CD4-positive, alpha-beta memory T cell (primary cell): ENCODE data around the gene MGAT1. TPM values are rescaled to one million over a fixed set of nuclear protein-coding genes. Genes with fewer than 3 reads are reported as not detected.
"Not testable (repeated sequence)": the region's sequence is repeated elsewhere in the genome, so short reads cannot be mapped to it uniquely, and the experiment has no call there.

ENCODE experiments used
- CTCF ChIA-PET: fragments of 350-600 bp; sonication (Branson Sonifier 250); formaldehyde crosslinking; loops from one replicate; lab custom pipeline; 2021; ENCODE audit warnings: inconsistent platforms; ENCODE audit not compliant: partially characterized antibody; lab: Charles Lee
- POLR2A ChIA-PET: fragments of 350-600 bp; sonication (Branson Sonifier 250); formaldehyde crosslinking; loops from one replicate; lab custom pipeline; 2021; ENCODE audit not compliant: partially characterized antibody; lab: Charles Lee
- DNase-seq, 5 donors: peaks; one replicate each; pipeline versions ENCODE4 v3.0.0 to v3.0.0-alpha.2; 2020 to 2022; ENCODE audit warnings: mixed read lengths in 1 of 5
- H3K27ac ChIP-seq: one replicate; pipeline ENCODE4 v1.7.0; 2013; ENCODE audit warnings: low read depth, low read length
- H3K27me3 ChIP-seq: 2 replicates; pipeline ENCODE4 v1.7.0; 2013; ENCODE audit warnings: mild to moderate bottlenecking, low read length, moderate library complexity; ENCODE audit not compliant: insufficient read depth
- H3K36me3 ChIP-seq: 2 replicates; pipeline ENCODE4 v1.7.0; 2013; ENCODE audit warnings: mild to moderate bottlenecking, low read length, moderate library complexity; ENCODE audit not compliant: insufficient read depth
- H3K4me1 ChIP-seq: 2 replicates; pipeline ENCODE4 v1.7.0; 2013; ENCODE audit warnings: mild to moderate bottlenecking, low read length, moderate library complexity; ENCODE audit not compliant: insufficient read depth
- H3K4me3 ChIP-seq, 2 donors: one replicate each; pipeline ENCODE4 v1.7.0; 2013; ENCODE audit warnings: low read length in 2 of 2, mild to moderate bottlenecking in 1 of 2
- H3K9me3 ChIP-seq, 2 donors: one replicate each; pipeline ENCODE4 v1.7.0; 2013; ENCODE audit warnings: low read length in 2 of 2, control low read depth in 1 of 2; ENCODE audit not compliant: control insufficient read depth in 1 of 2
- H3K27ac Mint-ChIP-seq, 7 donors: one replicate each; pipeline ENCODE4 v1.8.0; 2020 to 2021; ENCODE audit warnings: mixed read lengths in 7 of 7, mild to moderate bottlenecking in 6 of 7, inconsistent platforms in 3 of 7, moderate library complexity in 3 of 7
- H3K27me3 Mint-ChIP-seq, 2 donors: one replicate each; pipeline ENCODE4 v1.8.0; 2020 to 2021; ENCODE audit warnings: mixed read lengths in 2 of 2
- H3K36me3 Mint-ChIP-seq, 2 donors: one replicate each; pipeline ENCODE4 v1.8.0; 2020 to 2021; ENCODE audit warnings: mixed read lengths in 2 of 2, inconsistent platforms in 1 of 2, mild to moderate bottlenecking in 1 of 2
- H3K4me1 Mint-ChIP-seq, 4 donors: one replicate each; pipeline ENCODE4 v1.8.0; 2020 to 2021; ENCODE audit warnings: mixed read lengths in 4 of 4, mild to moderate bottlenecking in 1 of 4
- H3K4me3 Mint-ChIP-seq, 8 donors: one replicate each; pipeline ENCODE4 v1.8.0; 2020 to 2021; ENCODE audit warnings: mixed read lengths in 8 of 8, mild to moderate bottlenecking in 7 of 8, moderate library complexity in 6 of 8, inconsistent platforms in 3 of 8
- H3K9me3 Mint-ChIP-seq, 8 donors: one replicate each; pipeline ENCODE4 v1.8.0; 2020 to 2021; ENCODE audit warnings: mixed read lengths in 8 of 8, mild to moderate bottlenecking in 5 of 8, inconsistent platforms in 3 of 8, moderate library complexity in 1 of 8
- intact Hi-C: fragments of 100-400 bp; cut with micrococcal nuclease; formaldehyde crosslinking; loops from one replicate; pipeline ENCODE4 v1.15.1; 2023
- polyA plus RNA-seq, 2 donors: library from polyadenylated mRNA; unstranded; fragments of 300-500 nt; fragmentation: Illumina TruSeq; gene quantifications; one replicate each; pipeline ENCODE4 v1.2.3, GENCODE V29; 2021
- total RNA-seq, 2 experiments: library from RNA; stranded (reverse); gene quantifications; one replicate each; pipeline ENCODE4 v1.2.3, GENCODE V29; 2021

The MGAT1 gene
- total and polyA plus RNA-seq, 4 experiments from 2014 or later: 135 to 187 (median 168) TPM

DNA sequence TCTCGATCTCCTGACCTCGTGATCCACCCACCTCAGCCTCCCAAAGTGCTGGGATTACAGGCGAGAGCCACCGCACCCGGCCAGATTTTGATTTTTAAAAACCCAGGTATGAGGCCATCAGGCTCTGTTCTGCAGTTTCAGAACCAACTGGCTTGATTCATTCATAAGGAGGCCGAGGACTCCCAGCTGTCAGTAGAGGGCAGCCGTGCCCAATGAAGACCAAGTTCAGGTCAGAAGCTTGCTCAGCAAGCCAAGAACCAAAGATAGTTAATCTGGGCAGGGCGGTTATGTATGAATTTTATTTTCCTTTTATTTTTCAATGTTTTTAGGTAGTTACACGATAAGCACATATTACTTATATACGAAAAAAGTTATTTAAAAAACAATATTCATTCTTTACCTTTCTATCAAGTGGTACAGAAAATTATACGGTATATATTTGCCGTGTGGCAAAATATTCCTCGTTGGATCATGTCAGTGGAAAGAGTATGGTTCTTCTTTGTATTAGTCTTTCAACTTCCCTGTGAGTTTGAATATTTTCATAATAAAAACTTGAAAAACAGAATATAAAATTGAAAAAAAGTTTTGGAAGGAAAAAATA lies 18.0 kb downstream of the MGAT1 start:
- Histone ChIP-seq H3K9me3 (no peaks in the 10 kb centered on the region), H3K27ac (no peak overlapping the region), H3K36me3 (peaks cover 6% of the 10 kb centered on the region), H3K4me3 (no peak overlapping the region), H3K4me1 (peaks cover 8% of the 10 kb centered on the region), H3K27me3 (no peaks in the 10 kb centered on the region)
- ChIA-PET CTCF (interaction anchor here (0.9 to 5.6 kb wide), 14 partner anchors 9 to 400 kb away, joined by 3 to 34 read pairs (median 4); partner anchors contain the start of genes MGAT1 and ZFP62), POLR2A (interaction anchor here (0.8 to 5.1 kb wide), 5 partner anchors 15 to 84 kb away, joined by 3 to 26 read pairs (median 5); partner anchors contain the start of gene ZFP62)
- Mint-ChIP-seq H3K27me3 (no peaks in the 10 kb centered on the region), H3K36me3 (peaks cover 2 to 16% of the 10 kb centered on the region in 2 donors), H3K9me3 (no peaks in the 10 kb centered on the region), H3K4me3 (no peak overlapping the region), H3K27ac (peak overlapping the region in 2 of 7 donors; percentile 6 to 14), H3K4me1 (peaks cover 10 to 25% (median 18%) of the 10 kb centered on the region in 4 donors)
- intact Hi-C loops: loop anchor here (1.0 to 2.0 kb wide), 5 partner anchors 18 to 375 kb away; partner anchors contain the start of gene MGAT1
- DNase-seq: peak; percentile 68 to 81 (median 72)

DNA sequence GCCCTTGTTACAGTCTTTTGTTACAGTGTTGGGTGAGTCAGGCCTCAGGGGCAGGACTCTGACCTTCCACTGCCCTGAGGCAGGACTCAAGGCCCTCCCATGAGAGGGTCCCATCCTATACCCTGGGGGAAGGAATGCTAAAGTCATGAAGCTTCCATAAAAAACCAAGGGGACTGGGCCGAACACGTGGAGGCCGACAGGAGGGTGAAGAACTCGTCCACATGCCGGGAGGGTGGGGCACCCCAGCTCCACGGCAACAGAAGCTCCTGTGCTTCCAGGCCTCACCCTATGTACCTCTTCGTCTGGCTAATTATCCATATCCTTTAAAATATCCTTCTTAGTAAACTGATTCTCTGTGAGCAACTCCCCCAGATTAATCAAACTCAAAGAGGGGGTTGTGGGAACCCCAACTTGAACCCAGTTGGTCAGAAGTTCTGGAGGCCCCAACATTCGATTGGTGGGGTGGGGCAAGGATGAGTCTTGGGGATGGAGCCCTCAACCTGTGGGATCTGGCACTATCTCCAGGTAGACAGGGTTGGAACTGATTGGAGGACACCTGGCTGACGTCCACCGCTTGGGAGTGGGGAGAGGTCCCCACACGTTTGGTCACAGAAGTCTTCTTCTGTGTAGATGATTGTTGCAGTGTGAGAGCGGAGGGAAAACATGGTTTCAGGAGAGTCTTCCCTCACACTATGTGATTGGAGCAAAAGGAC lies 19.1 kb downstream of the MGAT1 start:
- H3K27me3 Mint-ChIP-seq: no peaks in the 10 kb centered on the region
- H3K4me1 Mint-ChIP-seq: peaks cover 10 to 25% (median 18%) of the 10 kb centered on the region in 4 donors
- no peak overlapping the region for H3K4me3 Mint-ChIP-seq
- intact Hi-C loops: loop anchor here (1.0 to 2.0 kb wide), 5 partner anchors 19 to 376 kb away; partner anchors contain the start of gene MGAT1
- peaks cover 2 to 11% of the 10 kb centered on the region in 2 donors for H3K36me3 Mint-ChIP-seq
- no peak overlapping the region for H3K27ac ChIP-seq
- H3K27me3 ChIP-seq: no peaks in the 10 kb centered on the region
- peak overlapping the region in 1 of 7 donors; percentile 66 for H3K27ac Mint-ChIP-seq
- POLR2A ChIA-PET: interaction anchor here (1.0 to 5.1 kb wide), 2 partner anchors 19 to 48 kb away, joined by 5 to 26 read pairs; partner anchors contain the start of gene MGAT1
- H3K4me1 ChIP-seq: peaks cover 8% of the 10 kb centered on the region
- CTCF ChIA-PET: interaction anchor here (0.9 to 5.6 kb wide), 8 partner anchors 18 to 402 kb away, joined by 3 to 34 read pairs (median 5); partner anchors contain the start of gene MGAT1
- no peaks in the 10 kb centered on the region for H3K9me3 Mint-ChIP-seq
- H3K36me3 ChIP-seq: no peaks in the 10 kb centered on the region
- no peak for DNase-seq
- H3K4me3 ChIP-seq: no peak overlapping the region
- no peaks in the 10 kb centered on the region for H3K9me3 ChIP-seq

- H3K27ac ChIP-seq: no peak overlapping the region
- Mint-ChIP-seq H3K9me3 (no peaks in the 10 kb centered on the region), H3K27ac (peak overlapping the region in 2 of 7 donors; percentile 2 to 3), H3K4me1 (peaks cover 10 to 22% (median 14%) of the 10 kb centered on the region in 4 donors), H3K36me3 (peaks cover 2 to 6% of the 10 kb centered on the region in 2 donors), H3K27me3 (no peaks in the 10 kb centered on the region), H3K4me3 (no peak overlapping the region)
- ChIA-PET CTCF (interaction anchor here (1.1 to 5.6 kb wide), 5 partner anchors 19 to 84 kb away, joined by 3 to 34 read pairs (median 6); partner anchors contain the start of gene MGAT1), POLR2A (interaction anchor here (1.0 kb wide), 1 partner anchor 20 kb away, joined by 5 read pairs; the partner anchor contains the start of gene MGAT1)
- H3K4me1 ChIP-seq: peaks cover 8% of the 10 kb centered on the region
- H3K9me3 ChIP-seq: no peaks in the 10 kb centered on the region
- no peaks in the 10 kb centered on the region for H3K27me3 ChIP-seq
- intact Hi-C loops: no loop called here
- no peak overlapping the region for H3K4me3 ChIP-seq
- no peak for DNase-seq
- no peaks in the 10 kb centered on the region for H3K36me3 ChIP-seq
Observed at GRCh38 chr5:180782748-180783147, 19.9 kb downstream of the MGAT1 start.

DNA sequence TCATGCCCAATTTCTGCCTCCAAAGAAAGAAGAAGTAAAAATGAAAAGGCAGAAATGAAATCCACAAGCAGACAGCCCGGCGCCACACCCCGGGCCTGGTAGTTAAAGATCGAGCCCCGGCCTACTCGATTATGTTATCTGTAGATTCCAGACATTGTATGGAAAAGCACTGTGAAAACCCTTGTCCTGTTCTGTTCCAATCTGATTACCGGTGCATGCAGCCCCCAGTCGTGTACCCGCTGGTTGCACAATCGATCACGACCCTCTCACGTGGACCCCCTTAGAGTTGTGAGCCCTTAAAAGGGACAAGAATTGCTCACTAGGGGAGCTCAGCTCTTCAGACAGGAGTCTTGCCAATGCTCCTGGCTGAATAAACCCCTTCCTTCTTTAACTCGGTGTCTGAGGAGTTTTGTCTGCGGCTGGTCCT lies 20.7 kb downstream of the MGAT1 start:
- H3K4me1 ChIP-seq, H3K27me3 Mint-ChIP-seq, H3K9me3 ChIP-seq, H3K4me3 Mint-ChIP-seq, H3K36me3 Mint-ChIP-seq, H3K9me3 Mint-ChIP-seq, H3K27me3 ChIP-seq, DNase-seq, H3K27ac ChIP-seq, intact Hi-C loops, H3K4me3 ChIP-seq, H3K36me3 ChIP-seq: not testable (repeated sequence)
- H3K4me1 Mint-ChIP-seq: peaks cover 8 to 17% (median 12%) of the 10 kb centered on the region in 4 donors
- H3K27ac Mint-ChIP-seq: peak overlapping the region in 3 of 7 donors; percentile 7 to 27 (median 22)
- POLR2A ChIA-PET: interaction anchor here (1.0 kb wide), 1 partner anchor 13 kb away, joined by 3 read pairs; no protein-coding TSS in a partner anchor
- CTCF ChIA-PET: interaction anchor here (1.4 to 5.6 kb wide), 4 partner anchors 20 to 88 kb away, joined by 4 to 34 read pairs (median 6); partner anchors contain the start of gene MGAT1

DNA sequence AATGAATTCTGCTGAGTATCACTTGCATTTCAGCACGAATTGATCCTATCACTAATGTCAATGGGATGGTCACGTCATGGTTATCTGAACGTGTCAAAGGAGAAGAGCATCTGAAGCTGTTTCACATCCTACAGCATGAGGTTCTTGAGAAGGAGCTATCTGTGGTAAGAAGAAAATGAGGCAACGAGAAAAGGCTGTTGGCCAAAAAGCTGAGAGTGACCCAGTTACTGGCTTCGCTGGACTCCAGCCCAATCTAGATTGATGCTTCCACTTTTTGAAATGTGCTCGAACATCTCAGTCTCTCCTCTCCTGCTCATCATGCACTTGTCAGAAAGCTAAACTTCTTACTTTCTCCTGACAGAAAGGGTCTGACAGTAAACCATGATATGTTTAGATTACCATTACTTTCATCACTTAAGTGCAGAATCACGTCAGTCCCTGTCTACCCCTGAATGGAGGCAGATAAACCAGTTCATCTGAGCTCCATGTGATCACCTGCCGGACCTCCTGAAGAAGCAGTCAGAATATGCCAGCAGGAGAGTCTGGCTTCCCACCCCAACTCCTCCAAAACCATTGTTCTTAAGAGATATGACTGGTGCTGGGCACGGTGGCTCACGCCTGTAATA lies 22.5 kb downstream of the MGAT1 start:
- POLR2A ChIA-PET: no interaction called here
- H3K4me3 Mint-ChIP-seq: no peak overlapping the region
- H3K36me3 Mint-ChIP-seq: peaks cover 0 to 2% of the 10 kb centered on the region in 2 donors
- intact Hi-C loops: no loop called here
- peaks cover 5 to 10% (median 7%) of the 10 kb centered on the region in 4 donors for H3K4me1 Mint-ChIP-seq
- Histone ChIP-seq H3K9me3 (no peaks in the 10 kb centered on the region), H3K27me3 (no peaks in the 10 kb centered on the region), H3K4me1 (peaks cover 8% of the 10 kb centered on the region), H3K27ac (no peak overlapping the region), H3K4me3 (no peak overlapping the region), H3K36me3 (no peaks in the 10 kb centered on the region)
- no peak overlapping the region for H3K27ac Mint-ChIP-seq
- H3K9me3 Mint-ChIP-seq: no peaks in the 10 kb centered on the region
- DNase-seq: no peak
- CTCF ChIA-PET: no interaction called here
- peaks cover 3% of the 10 kb centered on the region in 2 donors for H3K27me3 Mint-ChIP-seq

GRCh38 chr5:180777475-180777874 lies 25.1 kb downstream of the MGAT1 start:
- Histone ChIP-seq H3K27me3 (no peaks in the 10 kb centered on the region), H3K9me3 (no peaks in the 10 kb centered on the region), H3K4me3 (no peak overlapping the region), H3K4me1 (peaks cover 1% of the 10 kb centered on the region), H3K36me3 (no peaks in the 10 kb centered on the region), H3K27ac (no peak overlapping the region)
- Mint-ChIP-seq H3K4me1 (peaks cover 0 to 4% (median 1%) of the 10 kb centered on the region in 4 donors), H3K27me3 (peaks cover 3 to 5% of the 10 kb centered on the region in 2 donors), H3K27ac (no peak overlapping the region), H3K4me3 (no peak overlapping the region), H3K9me3 (peaks cover 0 to 14% (median 10%) of the 10 kb centered on the region in 8 donors), H3K36me3 (peaks cover 2 to 6% of the 10 kb centered on the region in 2 donors)
- ChIA-PET POLR2A (no interaction called here), CTCF (no interaction called here)
- DNase-seq: no peak
- intact Hi-C loops: no loop called here
